Measurements from ENCODE around the gene OR2T29.
"Not testable (repeated sequence)": the region's sequence is repeated elsewhere in the genome, so short reads cannot be mapped to it uniquely, and the experiment has no call there.

Gene OR2T29

GRCh38 chr1:248510217-248510616, 52.4 kb downstream of the OR2T29 start:
- DNase-seq (ENCODE audit: low read depth) = not testable (repeated sequence)

GRCh38 chr1:248507773-248508172, 54.8 kb downstream of the OR2T29 start, which contains the start of gene OR2G6:
OR2G6 (plus strand) TSS chr1:248508073; CDS start chr1:248521647, 13,574 bp downstream.
- DNase-seq (ENCODE audit: low read depth) = not testable (repeated sequence)

Data from GM04503 (cell line).